Activated T-cell treated with anti-CD3 and anti-CD28 coated beads for 4 hours (primary cell): ENCODE data around the gene MAPK8IP2.
"Not testable (repeated sequence)": the region's sequence is repeated elsewhere in the genome, so short reads cannot be mapped to it uniquely, and the experiment has no call there.

Source experiments
- DNase-seq: peaks from one replicate; pipeline ENCODE4 v3.0.0-alpha.2; 2020

MAPK8IP2 gene

DNA sequence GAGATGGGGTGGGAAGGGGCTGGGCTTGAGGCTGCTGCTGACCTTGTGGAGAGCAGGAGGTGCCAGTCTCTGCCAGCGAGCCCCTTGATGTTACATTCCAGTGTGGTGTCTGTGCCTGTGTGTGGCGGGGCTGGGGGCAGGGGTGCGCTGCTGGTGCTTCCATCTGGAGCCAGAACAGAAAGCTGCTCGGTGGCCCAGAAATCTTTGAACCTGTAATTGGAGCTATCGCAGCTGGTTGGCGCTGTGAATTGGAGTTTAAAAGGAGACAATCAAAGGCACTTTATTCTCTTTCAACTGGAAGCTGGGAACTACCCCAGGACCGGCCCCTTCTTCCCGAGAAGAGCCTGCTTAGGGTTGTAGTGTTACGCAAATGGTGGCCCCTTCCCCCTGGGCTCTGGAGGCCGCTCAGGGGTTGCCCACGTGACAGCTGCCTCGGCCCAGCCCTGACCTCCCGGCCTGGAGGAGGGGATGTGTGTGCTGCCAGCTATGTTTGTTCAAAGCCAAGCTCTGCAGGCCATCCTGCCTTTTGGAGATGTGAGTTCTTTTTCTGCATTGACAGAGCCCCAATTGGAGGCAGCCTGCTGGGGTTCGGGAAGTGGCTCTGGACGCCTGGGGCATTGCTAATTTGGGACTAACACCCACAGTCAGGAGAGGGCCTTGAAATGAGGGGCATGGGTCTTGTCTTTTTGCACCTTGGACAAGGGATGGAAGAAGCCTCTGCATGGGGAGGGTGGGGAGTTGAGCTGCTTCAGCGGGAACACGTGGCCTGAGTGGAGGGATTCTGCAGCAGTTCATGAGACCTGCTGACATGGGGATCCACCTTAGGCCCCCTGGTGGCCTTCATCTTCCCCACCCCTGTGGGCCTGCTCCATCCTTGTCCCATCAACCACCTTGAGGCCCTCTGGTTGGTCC lies 41.4 kb downstream of the MAPK8IP2 start:
- DNase-seq, result no peak

DNA sequence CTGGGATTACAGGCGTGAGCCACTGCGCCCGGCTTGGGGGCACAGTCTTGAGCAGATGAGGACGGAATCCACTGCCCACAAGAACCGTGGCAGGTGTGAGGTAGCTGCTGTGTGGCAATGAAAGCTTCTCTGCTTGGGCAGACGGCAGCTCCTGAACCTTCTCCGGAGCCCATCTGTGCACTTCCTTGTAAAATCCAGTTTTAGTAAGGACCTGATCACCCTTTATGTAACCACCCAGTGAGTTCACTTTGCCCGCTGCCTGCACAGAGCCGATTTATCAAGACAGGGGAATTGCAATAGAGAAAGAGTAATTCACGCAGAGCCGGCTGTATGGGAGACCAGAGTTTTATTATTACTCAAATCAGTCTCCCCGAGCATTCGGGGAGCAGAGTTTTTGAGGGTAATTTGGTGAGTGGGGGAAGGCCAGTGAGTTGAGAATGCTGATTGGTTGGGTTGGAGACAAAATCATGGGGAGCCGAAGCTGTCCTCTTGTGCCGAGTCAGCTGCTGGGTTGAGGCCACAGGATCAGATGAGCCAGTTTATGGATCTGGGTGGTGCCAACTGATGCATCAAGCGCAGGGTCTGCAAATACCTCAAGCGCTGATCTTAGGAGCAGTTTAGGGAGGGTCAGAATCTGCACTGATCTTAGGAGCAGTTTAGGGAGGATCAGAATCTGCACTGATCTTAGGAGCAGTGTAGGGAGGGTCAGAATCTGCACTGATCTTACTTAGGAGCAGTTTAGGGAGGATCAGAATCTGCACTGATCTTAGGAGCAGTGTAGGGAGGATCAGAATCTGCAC lies 42.6 kb downstream of the MAPK8IP2 start:
- not testable (repeated sequence) for DNase-seq

DNA sequence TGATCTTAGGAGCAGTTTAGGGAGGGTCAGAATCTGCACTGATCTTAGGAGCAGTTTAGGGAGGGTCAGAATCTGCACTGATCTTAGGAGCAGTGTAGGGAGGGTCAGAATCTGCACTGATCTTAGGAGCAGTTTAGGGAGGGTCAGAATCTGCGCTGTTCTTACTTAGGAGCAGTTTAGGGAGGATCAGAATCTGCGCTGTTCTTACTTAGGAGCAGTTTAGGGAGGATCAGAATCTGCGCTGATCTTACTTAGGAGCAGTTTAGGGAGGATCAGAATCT lies 43.2 kb downstream of the MAPK8IP2 start:
- not testable (repeated sequence) for DNase-seq

DNA sequence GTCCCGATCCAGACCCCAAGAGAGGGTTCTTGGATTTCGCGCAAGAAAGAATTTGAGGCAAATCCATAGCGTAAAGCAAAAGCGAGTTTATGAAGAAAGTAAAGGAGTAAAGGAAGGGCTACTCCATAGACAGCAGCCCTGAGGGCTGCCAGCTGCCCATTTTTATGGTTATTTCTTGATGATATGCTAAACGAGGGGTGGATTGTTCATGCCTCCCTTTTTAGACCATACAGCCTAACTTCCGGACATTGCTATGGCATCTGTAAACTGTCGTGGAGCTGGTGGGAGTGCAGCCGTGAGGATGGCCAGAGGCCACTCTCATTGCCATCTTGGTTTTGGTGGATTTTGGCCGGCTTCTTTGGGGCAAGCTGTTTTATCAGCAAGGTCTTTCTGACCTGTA lies 52.7 kb downstream of the MAPK8IP2 start:
- DNase-seq, result no peak

DNA sequence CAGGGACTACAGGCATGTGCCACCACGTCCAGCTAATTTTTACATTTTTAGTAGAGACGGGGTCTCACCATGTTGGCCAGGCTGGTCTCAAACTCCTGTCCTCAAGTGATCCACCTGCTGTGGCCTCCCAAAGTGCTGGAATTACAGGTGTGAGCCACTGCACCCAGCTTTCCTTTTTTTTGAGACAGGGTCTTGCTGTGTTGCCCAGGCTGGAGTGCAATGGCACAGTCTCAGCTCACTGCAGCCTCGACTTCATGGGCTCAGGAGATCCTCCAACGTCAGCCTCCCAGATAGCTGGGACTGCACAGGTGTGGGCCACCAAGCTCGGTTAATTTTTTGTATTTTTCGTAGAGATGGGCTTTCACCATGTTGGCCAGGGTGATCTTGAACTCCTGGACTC lies 54.1 kb downstream of the MAPK8IP2 start:
- DNase-seq, result not testable (repeated sequence)

DNA sequence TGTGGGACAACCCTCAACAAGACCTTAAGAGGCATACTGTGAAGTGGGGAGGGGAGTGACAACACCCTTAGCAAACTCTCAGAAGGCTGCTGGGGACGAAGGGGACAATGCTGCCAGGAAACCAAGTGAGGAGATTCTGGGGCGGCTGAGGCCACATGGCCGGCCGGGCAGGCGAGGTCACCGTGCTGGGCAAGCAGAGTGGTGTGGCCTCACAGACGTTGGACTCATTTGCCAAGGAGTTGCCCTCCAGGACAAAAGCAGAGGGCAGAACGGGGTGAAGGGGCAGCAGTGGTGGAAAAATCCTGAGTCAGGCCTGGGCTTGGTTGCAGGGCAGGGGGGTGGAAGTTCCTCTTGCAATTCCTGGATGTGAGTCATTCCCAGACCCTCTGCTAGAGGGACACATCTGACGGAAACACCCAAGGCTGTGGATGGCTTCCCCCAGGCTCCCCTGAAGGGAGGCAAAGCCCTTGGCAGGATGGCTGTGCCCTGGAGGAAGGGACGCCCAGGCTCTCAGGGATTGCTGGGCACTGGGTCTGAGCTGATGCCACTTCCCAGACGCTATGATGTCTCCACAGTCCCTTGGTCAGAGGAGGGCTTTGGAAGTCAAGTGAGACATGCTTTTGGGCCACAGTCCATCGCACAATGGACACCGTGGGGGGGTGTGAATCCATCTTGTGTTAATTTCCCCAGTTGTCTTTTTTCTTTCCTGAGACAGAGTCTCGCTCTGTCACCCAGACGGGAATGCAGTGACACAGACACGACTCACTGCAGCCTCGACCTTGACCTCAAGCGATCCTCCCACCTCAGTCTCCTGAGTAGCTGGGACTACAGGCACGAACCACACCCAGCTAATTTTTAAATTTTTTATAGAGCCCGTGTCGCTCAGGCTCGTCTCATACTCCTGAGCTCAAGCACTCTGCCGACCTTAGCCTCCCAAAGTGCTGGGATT lies 55.8 kb downstream of the MAPK8IP2 start:
- DNase-seq, result no peak

DNA sequence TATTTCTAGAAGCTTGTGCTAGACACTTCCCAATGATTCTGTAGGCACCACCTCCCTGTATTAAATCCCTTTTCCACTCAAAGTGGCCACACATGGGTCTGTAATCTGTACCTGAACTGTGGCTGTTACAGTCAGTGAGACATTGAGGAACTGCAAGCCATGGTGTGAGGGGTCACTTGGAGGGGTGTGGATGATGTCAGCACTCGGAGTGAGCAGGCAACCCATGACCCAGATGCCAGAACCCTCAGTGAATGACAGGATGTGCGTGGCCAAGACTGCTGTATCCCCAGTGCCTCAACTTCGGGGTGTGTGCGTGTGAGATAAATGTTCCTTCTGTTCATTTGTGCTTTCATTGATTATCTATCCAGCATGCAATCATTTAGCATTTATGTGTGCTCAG lies 57.3 kb downstream of the MAPK8IP2 start:
- no peak for DNase-seq

DNA sequence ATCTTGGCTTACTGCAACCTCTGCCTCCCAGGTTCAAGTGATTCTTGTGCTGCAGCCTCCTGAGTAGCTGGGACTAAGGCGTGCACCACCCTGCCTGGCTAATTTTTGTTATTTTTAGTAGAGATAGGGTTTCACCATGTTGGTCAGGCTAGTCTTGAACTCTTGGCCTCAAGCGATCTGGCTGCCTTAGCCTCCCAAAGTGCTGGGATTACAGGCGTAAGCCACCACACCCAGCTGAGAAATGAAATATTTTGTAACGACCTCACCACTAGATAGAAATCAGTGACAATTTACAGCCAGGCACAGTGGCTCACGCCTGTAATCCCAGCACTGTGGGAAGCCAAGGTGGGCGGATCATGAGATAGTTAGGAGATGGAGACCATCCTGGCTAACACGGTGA lies 59.1 kb downstream of the MAPK8IP2 start:
- DNase-seq, result not testable (repeated sequence)

DNA sequence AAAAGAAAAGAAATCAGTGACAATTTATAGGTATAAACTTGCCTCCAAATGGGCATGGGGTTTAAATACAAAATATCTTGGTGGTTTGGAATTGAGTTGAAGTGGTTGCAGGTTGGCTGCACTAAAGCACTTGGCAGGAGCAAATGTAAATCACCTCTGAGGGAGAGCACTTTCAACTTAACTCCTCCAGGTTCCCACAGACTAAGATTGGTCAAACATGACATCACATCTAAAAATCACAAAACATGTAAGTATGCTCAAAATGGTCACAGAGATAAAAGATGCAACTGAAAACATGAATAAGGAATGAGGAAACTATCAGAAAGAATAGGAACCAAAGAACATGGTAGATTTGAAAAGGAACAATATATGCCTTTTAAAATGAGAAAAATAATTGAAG lies 59.7 kb downstream of the MAPK8IP2 start:
- DNase-seq, result no peak
